Measurements from ENCODE around the gene APBB3. TPM values are rescaled to one million over a fixed set of nuclear protein-coding genes. Genes with fewer than 3 reads are reported as not detected.
"Not testable (repeated sequence)": the region's sequence is repeated elsewhere in the genome, so short reads cannot be mapped to it uniquely, and the experiment has no call there.

APBB3 gene, protein sequence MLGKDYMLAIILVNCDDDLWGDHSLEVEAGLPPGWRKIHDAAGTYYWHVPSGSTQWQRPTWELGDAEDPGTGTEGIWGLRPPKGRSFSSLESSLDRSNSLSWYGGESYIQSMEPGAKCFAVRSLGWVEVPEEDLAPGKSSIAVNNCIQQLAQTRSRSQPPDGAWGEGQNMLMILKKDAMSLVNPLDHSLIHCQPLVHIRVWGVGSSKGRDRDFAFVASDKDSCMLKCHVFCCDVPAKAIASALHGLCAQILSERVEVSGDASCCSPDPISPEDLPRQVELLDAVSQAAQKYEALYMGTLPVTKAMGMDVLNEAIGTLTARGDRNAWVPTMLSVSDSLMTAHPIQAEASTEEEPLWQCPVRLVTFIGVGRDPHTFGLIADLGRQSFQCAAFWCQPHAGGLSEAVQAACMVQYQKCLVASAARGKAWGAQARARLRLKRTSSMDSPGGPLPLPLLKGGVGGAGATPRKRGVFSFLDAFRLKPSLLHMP
- total RNA-seq (10 to 100 TPM; 32.3 to 34.6 TPM), polyA plus RNA-seq (ENCODE audit: insufficient read length in 2 of 2) (10 to 100 TPM; 52.6 to 90.1 TPM)
- long read RNA-seq, donor 1, partial matches to known transcripts = 83 of 108 reads
- long read RNA-seq, donor 1, other reads (novel, unspliced or antisense) = 11 of 108 reads
- long read RNA-seq, donor 2, partial matches to known transcripts = 0 of 5 reads
- long read RNA-seq, donor 2, other reads (novel, unspliced or antisense) = 0 of 5 reads
- long read RNA-seq, donor 3, partial matches to known transcripts = 0 of 5 reads
- long read RNA-seq, donor 3, other reads (novel, unspliced or antisense) = 0 of 5 reads
- long read RNA-seq, donor 4, transcript APBB3-220 (6 exons, 723 nt) = major isoform, 10 of 20 reads
- long read RNA-seq, donor 4, transcript APBB3-208 (2 exons, 875 nt) = minor isoform, 5 of 20 reads
- long read RNA-seq, donor 4, partial matches to known transcripts = 0 of 20 reads
- long read RNA-seq, donor 4, other reads (novel, unspliced or antisense) = 0 of 20 reads

DNA sequence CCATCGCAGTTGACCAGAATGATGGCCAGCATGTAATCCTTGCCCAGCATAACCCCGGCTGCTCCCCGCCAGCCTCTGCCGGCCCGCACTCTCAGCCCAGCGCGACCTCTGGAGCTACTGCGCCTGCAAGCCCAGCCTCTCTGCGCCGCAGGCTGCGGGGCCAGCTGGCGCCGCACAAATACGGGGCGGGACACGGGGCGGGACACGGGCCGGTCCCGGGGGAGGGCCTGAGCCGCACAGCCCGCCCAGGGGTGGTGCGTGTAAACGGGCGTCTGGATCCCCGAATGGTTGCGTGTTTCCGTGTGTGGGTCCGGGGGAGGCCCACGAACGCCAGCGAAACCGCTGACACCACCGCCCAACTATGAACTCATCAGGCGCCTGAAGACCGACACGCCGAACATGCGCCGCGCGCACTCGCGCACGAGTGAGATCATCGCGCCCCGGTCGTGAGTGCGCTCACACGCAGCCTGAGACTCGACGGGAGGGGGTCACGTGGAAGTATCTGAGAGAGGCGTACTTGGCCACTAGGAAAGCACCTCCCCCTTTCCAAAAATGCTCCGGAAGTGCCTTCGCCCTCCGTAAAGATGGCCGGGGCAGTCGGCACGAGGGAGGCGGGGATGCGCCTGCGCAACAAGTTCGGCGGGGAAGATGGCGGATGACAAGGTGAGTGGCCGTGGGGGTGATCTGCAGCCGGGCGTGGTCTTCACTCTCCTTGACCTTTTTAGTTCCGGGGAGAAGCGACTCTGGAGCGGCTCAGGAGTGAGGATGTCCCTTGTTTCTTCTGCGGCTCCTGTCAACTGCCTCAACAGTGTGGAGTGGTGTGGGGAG, at the start of gene APBB3, which contains the start of gene SLC35A4:
Gene APBB3 (minus strand): TSS at position 403 of the 828 bp plus-strand sequence. CDS start 353 bp downstream, at position 50.
Gene SLC35A4 (plus strand): TSS at position 633 of the 828 bp plus-strand sequence. CDS start 2,342 bp downstream, outside the sequence.
- Histone ChIP-seq H3K4me1 (ENCODE audit: control insufficient read depth, insufficient read depth, low read length) (peaks cover 31% of the 10 kb centered on the region), H3K27me3 (ENCODE audit: control insufficient read depth, insufficient read depth, low read length) (no peaks in the 10 kb centered on the region), H3K27ac (ENCODE audit: low read depth, low read length) (peak within 1 kb of the TSS; percentile 92), H3K4me3 (ENCODE audit: low read depth, low read length) (peak within 1 kb of the TSS; percentile 87), H3K36me3 (ENCODE audit: control insufficient read depth, insufficient read depth, low read length) (peaks cover 55% of the 10 kb centered on the region), H3K9me3 (ENCODE audit: control insufficient read depth, insufficient read depth, low read length) (no peaks in the 10 kb centered on the region)
- DNase-seq (ENCODE audit: low read depth in 4 of 6, low spot score in 6 of 6) = peak; percentile 96 to 100 (median 98)
- under 1% methylated on average over 70 of the region's 74 CpGs for WGBS (ENCODE audit: insufficient coverage)

DNA sequence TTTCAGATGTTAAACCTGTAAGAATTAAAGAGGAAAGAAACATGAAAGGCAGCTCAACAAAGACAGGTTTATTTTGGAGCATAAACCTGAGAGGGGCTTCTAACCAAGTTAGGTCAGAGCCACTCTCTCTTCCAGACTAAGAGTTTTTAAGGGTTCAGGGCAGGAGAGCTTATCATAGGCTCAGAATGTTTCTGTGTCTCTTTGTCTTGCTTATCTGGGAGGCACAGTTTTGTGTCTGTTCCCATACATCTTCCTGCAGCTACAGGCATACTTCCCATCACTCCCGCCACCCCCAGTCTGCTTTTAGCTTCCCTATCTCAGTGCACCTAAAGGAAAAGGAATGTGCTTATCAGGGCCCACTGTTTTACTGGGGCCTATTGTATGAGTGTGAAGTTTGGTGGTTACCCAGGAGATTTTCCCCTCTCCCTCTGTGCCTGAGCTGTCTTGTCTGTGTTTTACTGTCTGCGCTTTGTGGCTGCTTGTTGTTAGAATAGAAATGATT, 46.7 kb upstream of the APBB3 start:
- WGBS (ENCODE audit: insufficient coverage) = no CpG with 5 or more reads among the region's 2 CpGs
- H3K27ac ChIP-seq (ENCODE audit: low read depth, low read length) = no peak overlapping the region

DNA sequence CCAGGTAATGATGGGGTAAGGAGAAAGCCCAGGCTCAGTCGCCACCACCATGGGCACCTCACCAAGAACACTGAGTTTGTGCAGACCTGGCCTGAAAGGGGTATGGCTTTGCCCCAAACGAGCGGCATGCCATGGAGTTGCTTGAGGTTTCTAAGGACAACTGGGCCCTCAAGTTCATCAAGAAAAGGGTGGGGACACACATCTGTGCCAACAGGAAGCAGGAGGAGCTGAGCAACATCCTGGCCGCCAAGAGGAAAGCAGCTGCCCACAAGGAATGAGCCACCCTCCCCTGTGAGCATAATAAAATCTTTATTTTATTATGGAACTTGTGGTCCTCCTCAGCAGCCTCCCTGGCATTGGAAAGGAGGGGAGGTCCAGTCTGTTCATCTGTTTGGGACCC, 44.7 kb upstream of the APBB3 start:
- H3K27ac ChIP-seq (ENCODE audit: low read depth, low read length) = no peak overlapping the region
- DNase-seq (ENCODE audit: low read depth in 4 of 6, low spot score in 6 of 6) = peak in 1 of 6 donors; percentile 6
- no peaks in the 10 kb centered on the region for H3K9me3 ChIP-seq (ENCODE audit: control insufficient read depth, insufficient read depth, low read length)
- WGBS (ENCODE audit: insufficient coverage) = 45% methylated on average over 3 of the region's 4 CpGs
- H3K4me1 ChIP-seq (ENCODE audit: control insufficient read depth, insufficient read depth, low read length) = peaks cover 5% of the 10 kb centered on the region
- H3K27me3 ChIP-seq (ENCODE audit: control insufficient read depth, insufficient read depth, low read length) = no peaks in the 10 kb centered on the region
- H3K4me3 ChIP-seq (ENCODE audit: low read depth, low read length) = no peak overlapping the region
- H3K36me3 ChIP-seq (ENCODE audit: control insufficient read depth, insufficient read depth, low read length) = no peaks in the 10 kb centered on the region

More for the DNA sequence above, 46.7 kb upstream of the APBB3 start:
- no peaks in the 10 kb centered on the region for H3K9me3 ChIP-seq (ENCODE audit: control insufficient read depth, insufficient read depth, low read length)
- H3K4me3 ChIP-seq (ENCODE audit: low read depth, low read length) = no peak overlapping the region
- H3K4me1 ChIP-seq (ENCODE audit: control insufficient read depth, insufficient read depth, low read length) = peaks cover 5% of the 10 kb centered on the region
- H3K27me3 ChIP-seq (ENCODE audit: control insufficient read depth, insufficient read depth, low read length) = no peaks in the 10 kb centered on the region
- H3K36me3 ChIP-seq (ENCODE audit: control insufficient read depth, insufficient read depth, low read length) = no peaks in the 10 kb centered on the region
- DNase-seq (ENCODE audit: low read depth in 4 of 6, low spot score in 6 of 6) = peak in 1 of 6 donors; percentile 3

DNA sequence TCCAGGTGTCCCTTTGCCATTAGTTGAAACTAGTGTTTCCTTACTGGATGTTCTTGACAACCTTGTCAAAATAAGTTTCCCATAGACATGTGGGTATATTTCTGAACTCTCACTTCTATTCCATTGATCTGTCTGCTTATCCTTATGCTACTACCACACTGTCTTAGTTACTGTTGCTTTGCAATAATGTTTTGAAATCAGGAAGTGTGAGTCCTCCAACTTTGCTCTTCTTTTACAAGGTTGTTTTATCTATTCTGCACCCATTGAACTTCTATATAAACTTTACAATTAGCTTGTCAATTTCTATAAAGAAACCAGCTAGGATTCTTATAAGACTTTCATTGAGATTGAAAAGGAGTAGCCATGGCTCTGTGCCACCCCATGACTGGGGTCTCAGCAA, 44.3 kb upstream of the APBB3 start:
- Histone ChIP-seq H3K4me1 (ENCODE audit: control insufficient read depth, insufficient read depth, low read length) (peaks cover 5% of the 10 kb centered on the region), H3K9me3 (ENCODE audit: control insufficient read depth, insufficient read depth, low read length) (no peaks in the 10 kb centered on the region), H3K27ac (ENCODE audit: low read depth, low read length) (no peak overlapping the region), H3K27me3 (ENCODE audit: control insufficient read depth, insufficient read depth, low read length) (no peaks in the 10 kb centered on the region), H3K4me3 (ENCODE audit: low read depth, low read length) (no peak overlapping the region), H3K36me3 (ENCODE audit: control insufficient read depth, insufficient read depth, low read length) (no peaks in the 10 kb centered on the region)
- no peak for DNase-seq (ENCODE audit: low read depth in 4 of 6, low spot score in 6 of 6)

DNA sequence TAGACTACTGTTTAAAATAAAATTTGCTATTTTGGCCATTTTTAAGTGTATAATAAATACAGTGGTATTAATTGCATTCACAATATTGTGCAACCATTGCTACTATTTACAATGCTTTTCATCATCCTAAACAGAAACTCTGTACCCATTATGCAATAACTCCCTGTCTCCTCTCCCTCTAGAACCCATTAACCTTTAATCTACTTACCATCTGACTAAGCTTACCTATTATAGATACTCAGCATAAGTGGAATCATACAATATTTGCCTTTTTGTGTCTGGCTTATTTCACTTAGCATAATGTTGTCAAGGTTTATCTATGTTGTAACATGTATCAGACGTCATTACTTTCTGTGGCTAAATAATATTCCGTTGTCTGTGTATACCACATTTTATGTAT, 42.6 kb upstream of the APBB3 start:
- Histone ChIP-seq H3K4me3 (ENCODE audit: low read depth, low read length) (no peak overlapping the region), H3K4me1 (ENCODE audit: control insufficient read depth, insufficient read depth, low read length) (peaks cover 5% of the 10 kb centered on the region), H3K36me3 (ENCODE audit: control insufficient read depth, insufficient read depth, low read length) (no peaks in the 10 kb centered on the region), H3K9me3 (ENCODE audit: control insufficient read depth, insufficient read depth, low read length) (no peaks in the 10 kb centered on the region), H3K27me3 (ENCODE audit: control insufficient read depth, insufficient read depth, low read length) (no peaks in the 10 kb centered on the region), H3K27ac (ENCODE audit: low read depth, low read length) (no peak overlapping the region)
- WGBS (ENCODE audit: insufficient coverage) = no CpG with 5 or more reads among the region's 2 CpGs
- no peak for DNase-seq (ENCODE audit: low read depth in 4 of 6, low spot score in 6 of 6)

DNA sequence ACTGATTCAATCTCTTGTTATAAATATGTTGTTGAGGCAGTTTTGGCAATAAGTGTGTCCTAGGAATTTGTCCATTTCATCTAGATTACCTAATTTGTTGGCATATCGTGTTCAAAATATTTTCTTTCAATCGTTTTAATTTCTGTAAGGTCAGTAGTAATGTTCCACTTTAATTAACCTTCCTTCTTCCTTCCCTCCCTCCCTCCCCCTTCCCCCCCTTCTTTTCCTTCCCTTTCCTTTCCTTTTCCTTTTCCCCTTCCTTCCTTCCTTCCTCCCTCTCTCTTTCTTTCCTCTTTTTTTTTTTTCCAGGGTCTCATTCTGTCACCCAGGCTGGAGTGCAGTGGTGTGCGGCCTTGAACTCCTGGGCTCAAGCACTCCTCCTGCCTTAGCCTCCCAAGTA, 41.5 kb upstream of the APBB3 start:
- WGBS (ENCODE audit: insufficient coverage) = 100% methylated on average over 1 of the region's 3 CpGs
- no peak overlapping the region for H3K4me3 ChIP-seq (ENCODE audit: low read depth, low read length)
- H3K36me3 ChIP-seq (ENCODE audit: control insufficient read depth, insufficient read depth, low read length) = no peaks in the 10 kb centered on the region

DNA sequence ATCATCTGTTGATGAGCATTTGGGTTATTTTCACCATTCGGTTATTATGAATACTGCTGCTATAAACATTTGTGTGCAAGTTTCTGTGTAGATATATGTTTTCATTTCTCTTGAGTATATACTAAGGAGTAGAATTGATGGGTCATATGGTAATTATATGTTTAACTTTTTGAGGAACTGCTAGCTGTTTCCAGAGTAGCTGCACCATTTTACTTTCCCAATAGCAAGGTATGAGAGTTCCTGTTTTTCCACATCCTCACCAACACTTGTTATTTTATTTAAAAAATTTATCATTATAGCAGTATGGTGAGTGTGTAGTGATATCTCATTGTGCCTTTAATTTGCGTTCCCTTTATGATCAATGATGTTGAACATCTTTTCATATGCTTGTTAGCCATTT, 39.3 kb upstream of the APBB3 start:
- Histone ChIP-seq H3K27me3 (ENCODE audit: control insufficient read depth, insufficient read depth, low read length) (no peaks in the 10 kb centered on the region), H3K4me3 (ENCODE audit: low read depth, low read length) (no peak overlapping the region), H3K36me3 (ENCODE audit: control insufficient read depth, insufficient read depth, low read length) (no peaks in the 10 kb centered on the region), H3K9me3 (ENCODE audit: control insufficient read depth, insufficient read depth, low read length) (no peaks in the 10 kb centered on the region), H3K27ac (ENCODE audit: low read depth, low read length) (no peak overlapping the region), H3K4me1 (ENCODE audit: control insufficient read depth, insufficient read depth, low read length) (no peaks in the 10 kb centered on the region)
- no peak for DNase-seq (ENCODE audit: low read depth in 4 of 6, low spot score in 6 of 6)
- WGBS (ENCODE audit: insufficient coverage) = no CpG with 5 or more reads among the region's 2 CpGs

More for the DNA sequence above, 41.5 kb upstream of the APBB3 start:
- H3K27me3 ChIP-seq (ENCODE audit: control insufficient read depth, insufficient read depth, low read length) = no peaks in the 10 kb centered on the region
- no peak for DNase-seq (ENCODE audit: low read depth in 4 of 6, low spot score in 6 of 6)
- H3K27ac ChIP-seq (ENCODE audit: low read depth, low read length) = no peak overlapping the region
- peaks cover 5% of the 10 kb centered on the region for H3K4me1 ChIP-seq (ENCODE audit: control insufficient read depth, insufficient read depth, low read length)
- H3K9me3 ChIP-seq (ENCODE audit: control insufficient read depth, insufficient read depth, low read length) = no peaks in the 10 kb centered on the region

DNA sequence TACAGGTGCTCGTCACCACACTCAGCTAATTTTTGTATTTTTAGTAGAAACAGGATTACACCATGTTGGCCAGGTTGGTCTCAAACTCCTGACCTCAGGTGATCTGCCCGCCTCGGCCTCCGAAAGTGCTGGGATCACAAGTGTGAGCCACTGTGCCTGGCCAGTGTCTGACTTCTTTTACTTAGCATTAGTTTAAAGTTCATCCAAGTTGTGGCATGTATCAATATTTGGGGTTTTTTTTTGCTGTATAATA, 39.0 kb upstream of the APBB3 start:
- H3K4me3 ChIP-seq (ENCODE audit: low read depth, low read length); H3K4me1 ChIP-seq (ENCODE audit: control insufficient read depth, insufficient read depth, low read length); DNase-seq (ENCODE audit: low read depth in 4 of 6, low spot score in 6 of 6); H3K27ac ChIP-seq (ENCODE audit: low read depth, low read length); H3K27me3 ChIP-seq (ENCODE audit: control insufficient read depth, insufficient read depth, low read length); H3K36me3 ChIP-seq (ENCODE audit: control insufficient read depth, insufficient read depth, low read length); H3K9me3 ChIP-seq (ENCODE audit: control insufficient read depth, insufficient read depth, low read length): not testable (repeated sequence)
- 95% methylated on average over 3 of the region's 4 CpGs for WGBS (ENCODE audit: insufficient coverage)

DNA sequence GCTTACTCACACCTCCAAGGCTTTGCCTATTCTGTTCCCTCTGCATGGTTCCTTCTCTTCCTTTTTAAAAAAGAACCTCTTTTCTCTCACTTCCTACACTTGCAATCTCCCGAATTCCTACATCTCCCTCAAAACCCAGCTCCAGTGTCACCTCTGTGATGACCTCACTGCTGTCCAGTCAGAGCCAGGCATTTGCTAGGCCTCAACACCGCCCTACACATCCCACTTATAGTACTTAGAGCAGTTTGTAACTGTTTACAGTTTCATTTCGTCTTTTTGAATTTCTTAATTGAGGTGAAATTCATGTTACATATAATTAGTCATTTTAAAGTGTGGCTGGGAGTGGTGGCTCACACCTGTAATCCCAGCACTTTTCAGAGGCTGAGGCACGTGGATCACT, 37.7 kb upstream of the APBB3 start:
- Histone ChIP-seq H3K4me1 (ENCODE audit: control insufficient read depth, insufficient read depth, low read length) (no peaks in the 10 kb centered on the region), H3K4me3 (ENCODE audit: low read depth, low read length) (no peak overlapping the region), H3K27ac (ENCODE audit: low read depth, low read length) (no peak overlapping the region), H3K9me3 (ENCODE audit: control insufficient read depth, insufficient read depth, low read length) (no peaks in the 10 kb centered on the region), H3K27me3 (ENCODE audit: control insufficient read depth, insufficient read depth, low read length) (no peaks in the 10 kb centered on the region), H3K36me3 (ENCODE audit: control insufficient read depth, insufficient read depth, low read length) (no peaks in the 10 kb centered on the region)
- 90% methylated on average over 2 of the region's 4 CpGs for whole genome bisulfite sequencing (ENCODE audit: insufficient coverage)
- no peak for DNase-seq (ENCODE audit: low read depth in 4 of 6, low spot score in 6 of 6)
